Stimulated activated CD4-positive, alpha-beta T cell treated with anti-CD3 and anti-CD28 coated beads, Interleukin-1b, Interleukin-23, amount 100 ng/mL, for 1 hour (primary cell): ENCODE results near the gene INPP4B.
"Not testable (repeated sequence)": the region's sequence is repeated elsewhere in the genome, so short reads cannot be mapped to it uniquely, and the experiment has no call there.

ENCODE experiments used
- DNase-seq, 2 donors: peaks; one replicate each; pipeline ENCODE4 v3.0.0-alpha.2; 2020; ENCODE audit warnings: low read depth in 2 of 2

The INPP4B gene

DNA sequence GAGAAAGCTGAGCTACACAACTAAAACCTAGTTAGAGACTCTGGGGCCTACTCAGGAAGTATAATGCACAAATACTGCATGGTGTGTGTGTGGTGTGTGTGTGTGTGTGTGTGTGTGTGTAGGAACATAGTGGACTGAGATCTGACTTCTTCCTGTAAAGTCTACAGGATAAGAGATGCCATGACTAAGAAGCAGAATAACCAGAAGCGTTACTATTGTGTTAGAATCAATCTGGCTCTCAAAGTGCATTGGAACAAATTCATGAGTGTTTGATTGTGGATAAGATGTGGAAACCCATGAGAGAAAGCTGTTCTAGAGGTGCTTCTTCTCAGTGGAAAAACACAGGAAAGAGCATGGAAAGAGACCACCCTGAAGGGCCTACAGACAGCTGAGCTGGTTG is 302.1 kb downstream of the INPP4B start:
- no peak for DNase-seq

GRCh38 chr4:142540483-142540804 is 305.7 kb downstream of the INPP4B start:
- DNase-seq: no peak

DNA sequence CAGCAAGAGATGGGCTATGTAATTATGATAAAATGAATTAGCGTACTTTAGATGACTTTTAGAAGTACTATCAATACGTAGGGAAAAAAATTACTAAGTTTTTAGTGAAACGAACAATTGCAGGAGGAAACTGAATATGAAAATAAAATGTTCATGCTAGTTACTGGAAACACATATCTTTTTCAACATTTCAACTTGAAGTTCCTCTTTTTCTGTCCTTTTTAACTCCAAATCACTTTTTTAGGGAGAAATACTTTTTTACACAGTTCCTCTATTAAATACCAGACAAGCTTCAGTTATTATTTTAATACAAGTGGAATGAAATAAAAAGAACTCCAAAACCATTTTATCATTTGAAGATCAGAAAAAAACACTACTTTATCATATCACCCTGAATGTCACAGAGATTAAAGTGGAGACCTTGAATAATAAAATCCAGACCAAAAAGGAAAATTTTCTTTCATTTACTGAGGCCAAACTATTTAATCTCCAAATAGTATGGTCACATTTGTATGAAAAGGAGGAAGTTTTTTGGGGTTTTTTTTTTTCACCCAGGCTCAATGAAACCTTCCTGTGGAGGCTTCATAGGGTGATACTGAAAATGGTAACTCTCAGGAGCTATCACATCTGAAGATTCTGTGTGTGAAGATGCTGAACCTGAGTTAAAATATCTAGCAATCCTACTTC is 306.2 kb downstream of the INPP4B start:
- DNase-seq: no peak

DNA sequence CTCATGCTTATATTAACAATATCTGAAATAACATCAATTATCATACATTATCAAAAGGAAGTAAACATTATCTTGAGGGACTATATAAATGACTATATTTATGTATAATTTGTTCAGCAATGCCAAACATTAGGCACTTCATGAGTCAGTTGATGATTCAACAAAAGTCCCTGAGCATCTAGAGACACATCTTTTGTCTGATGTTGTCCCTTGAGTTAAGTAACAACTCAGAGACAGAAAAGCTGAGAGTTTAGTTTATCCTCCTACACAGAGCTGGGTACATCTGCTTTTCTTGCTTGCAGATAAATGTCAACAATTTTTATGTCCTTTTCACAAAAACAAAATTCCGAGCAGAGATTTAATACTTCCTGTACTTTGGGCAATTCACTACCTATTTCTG is 311.1 kb downstream of the INPP4B start:
- DNase-seq: no peak

DNA sequence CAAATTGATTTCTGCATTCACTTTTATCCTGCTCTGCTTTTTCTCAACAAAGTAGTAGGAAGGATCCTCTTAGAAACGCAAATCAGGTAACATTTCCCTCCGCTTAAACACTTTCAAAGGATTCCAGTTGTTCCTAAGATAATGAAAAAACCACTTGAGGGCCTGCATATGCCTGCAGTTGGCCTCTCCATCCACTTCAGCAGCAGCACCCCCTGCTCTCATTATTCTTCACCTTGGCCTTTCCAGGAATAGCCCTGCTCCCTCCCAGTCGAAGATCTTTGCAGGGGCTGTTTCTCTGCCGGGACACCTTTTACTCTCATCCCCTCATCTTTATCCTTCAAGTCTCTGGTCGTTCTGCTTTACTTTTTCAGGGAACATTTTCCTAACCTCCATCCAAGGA is 314.0 kb downstream of the INPP4B start:
- no peak for DNase-seq

DNA sequence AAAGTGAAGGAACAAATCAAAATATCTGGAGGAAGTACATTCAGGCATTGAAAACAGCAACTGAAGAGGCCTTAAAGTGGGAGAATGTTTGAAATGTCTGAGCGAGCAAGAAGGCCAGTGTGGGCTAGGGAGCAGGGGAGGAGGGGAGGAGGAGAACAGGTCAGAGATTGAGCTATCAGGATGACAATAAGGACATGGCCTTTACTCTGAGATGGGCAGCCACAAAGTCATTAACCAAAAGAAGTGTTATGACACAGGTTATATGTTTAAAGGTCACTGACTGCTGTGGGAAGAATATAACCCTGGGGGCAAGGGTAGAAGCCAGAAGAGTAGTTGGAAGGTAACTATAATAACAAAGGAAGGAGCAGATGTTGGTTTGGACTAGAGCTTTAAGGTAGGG is 315.4 kb downstream of the INPP4B start:
- DNase-seq: no peak

DNA sequence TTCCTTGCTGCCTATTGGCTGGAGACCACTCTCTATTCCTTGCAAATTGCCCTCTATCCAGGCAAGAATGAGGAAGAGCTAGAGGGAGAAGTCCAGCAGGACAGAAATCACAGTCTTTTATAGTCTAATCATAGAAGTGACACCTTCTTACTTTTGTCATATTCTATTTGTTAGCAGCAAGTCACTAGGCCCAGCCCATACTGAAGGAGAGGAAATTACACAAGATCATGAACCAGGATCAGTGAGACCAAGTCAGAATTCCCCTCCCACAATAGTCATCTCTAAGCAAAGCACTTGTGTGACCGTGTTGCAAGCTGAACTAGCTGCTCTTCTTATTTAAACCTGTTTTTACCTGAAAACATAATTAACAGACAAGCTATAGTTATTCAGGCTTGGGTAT is 317.7 kb downstream of the INPP4B start:
- DNase-seq: no peak

GRCh38 chr4:142523111-142523510 is 323.0 kb downstream of the INPP4B start:
- DNase-seq: no peak

DNA sequence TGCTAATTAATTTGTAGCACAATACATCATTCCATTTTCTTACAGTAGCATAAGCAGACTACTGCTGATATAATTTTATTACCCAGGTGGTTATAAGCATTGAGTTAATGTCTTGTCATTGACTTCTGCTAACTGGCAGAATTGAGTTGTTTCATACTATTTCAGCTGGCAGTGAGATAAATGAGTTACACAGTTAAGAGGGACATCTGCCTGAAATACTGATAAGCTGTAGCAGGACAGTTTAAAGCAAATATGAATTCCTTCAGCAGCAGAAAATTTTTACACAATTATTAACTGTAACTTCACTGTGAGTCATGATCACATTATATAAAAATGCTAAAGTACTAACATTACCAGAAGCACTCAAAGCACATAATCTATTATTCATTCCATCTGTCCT is 326.8 kb downstream of the INPP4B start:
- no peak for DNase-seq

- no peak for DNase-seq
These were observed 329.2 kb downstream of the INPP4B start for GRCh38 chr4:142516686-142517526.

DNA sequence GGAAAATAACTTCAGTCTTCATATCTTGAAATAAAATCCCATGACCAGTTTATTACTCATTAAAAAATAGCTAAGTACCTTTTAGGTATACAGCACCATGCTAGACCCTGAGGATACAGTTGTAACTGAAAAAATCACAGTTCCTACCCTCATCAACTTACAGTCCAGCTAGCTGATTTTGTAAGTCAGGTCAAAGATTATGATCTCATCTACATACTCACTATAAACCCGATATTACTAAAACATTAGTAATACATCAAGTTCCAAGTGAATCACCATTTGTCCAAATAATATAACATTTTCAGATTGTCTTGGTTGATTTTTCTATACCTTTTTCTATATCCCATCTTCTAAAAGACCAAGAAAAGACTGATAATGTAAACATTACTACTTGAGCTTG is 333.9 kb downstream of the INPP4B start:
- DNase-seq: no peak

DNA sequence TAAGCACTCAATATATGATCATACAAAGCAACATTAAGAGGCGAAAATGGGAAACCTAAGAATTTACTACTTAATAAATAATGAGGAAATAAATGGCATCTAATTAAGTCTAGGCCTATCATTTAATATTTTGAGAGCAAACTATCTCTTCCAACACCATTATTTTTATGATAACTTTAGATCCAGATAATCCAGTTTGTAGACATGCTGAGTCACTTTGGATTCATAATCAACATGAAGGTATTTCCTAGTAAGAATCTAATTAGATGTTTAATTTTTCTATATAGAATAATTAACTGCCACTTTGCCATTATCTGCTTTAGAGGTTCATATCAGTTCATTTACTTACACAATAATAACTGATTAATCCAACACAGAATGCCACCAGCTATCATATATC is 336.2 kb downstream of the INPP4B start:
- no peak for DNase-seq

DNA sequence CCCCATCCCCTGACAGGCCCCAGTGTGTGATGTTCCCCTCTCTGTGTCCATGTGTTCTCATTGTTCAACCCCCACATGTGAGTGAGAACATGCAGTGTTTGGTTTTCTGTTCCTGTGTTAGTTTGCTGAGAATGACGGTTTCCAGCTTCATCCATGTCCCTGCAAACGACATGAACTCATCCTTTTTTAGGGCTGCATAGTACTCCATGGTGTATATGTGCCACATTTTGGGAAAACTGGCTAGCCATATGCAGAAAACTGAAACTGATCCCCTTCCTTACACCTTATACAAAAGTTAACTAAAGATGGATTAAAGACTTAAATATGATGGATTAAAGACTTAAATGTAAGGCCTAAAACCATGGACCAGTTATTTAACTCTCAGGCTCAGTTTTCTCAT is 336.7 kb downstream of the INPP4B start:
- not testable (repeated sequence) for DNase-seq

- no peak for DNase-seq
These were observed 345.1 kb downstream of the INPP4B start for GRCh38 chr4:142500966-142501365.

- no peak for DNase-seq
These were observed 348.5 kb downstream of the INPP4B start for GRCh38 chr4:142497606-142498005.

DNA sequence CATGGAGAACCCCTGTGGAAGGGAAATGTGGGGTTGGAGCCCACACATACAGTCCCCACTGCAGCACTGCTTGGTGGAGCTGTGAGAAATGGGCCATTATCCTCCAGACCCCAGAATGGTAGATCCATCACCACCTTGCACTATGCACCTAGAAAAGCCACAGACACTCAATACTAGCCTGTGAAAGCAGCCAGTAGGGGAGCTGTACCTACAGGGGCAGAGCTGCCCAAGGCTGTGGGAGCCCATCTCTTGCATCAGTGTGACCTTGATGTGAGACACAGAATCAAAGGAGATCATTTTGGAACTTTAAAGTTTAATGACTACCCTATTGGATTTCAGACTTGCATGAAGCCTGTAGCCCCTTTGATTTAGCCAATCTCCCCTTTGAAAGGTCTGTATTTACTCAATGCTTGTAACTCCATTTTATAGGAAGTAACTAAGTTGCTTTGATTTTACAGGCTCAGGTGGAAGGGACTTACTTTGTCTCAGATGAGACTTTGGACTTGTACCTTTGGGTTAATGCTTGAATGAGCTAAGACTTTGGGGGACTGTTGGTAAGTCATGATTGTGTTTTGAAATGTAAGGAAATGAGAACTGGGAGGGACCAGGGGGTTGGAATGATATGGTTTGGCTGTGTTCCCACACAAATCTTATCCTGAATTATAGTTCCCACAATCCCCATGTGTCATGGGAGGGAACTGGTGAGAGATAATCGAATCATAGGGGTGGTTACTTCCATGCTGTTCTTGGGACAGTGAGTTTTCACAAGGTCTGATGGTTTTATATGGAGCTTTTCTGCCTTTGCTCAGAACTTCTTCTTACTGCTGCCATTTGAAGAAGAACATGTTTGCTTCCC is 352.6 kb downstream of the INPP4B start:
- DNase-seq: no peak

- no peak for DNase-seq
These were observed 360.6 kb downstream of the INPP4B start for GRCh38 chr4:142485452-142485851.

- DNase-seq: no peak
These were observed 365.9 kb downstream of the INPP4B start for GRCh38 chr4:142480244-142480643.

DNA sequence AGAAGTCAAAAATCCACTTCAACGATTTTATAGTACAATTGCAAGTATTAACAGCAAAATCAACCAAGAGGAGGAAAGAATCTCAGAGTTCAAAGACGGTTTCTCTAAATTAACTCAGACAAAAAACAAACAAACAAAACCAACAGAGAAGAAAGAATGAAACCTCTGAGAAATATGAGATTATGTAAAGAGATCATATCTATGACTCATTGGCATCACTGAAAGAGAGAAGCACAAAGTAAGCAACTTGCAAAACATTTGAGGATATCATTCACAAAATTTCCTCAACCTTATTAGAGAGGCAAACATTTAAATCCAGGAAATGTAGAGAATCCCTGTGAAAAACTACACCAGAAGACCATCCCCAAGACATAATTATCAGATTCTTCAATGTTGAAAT is 370.4 kb downstream of the INPP4B start:
- DNase-seq: no peak

DNA sequence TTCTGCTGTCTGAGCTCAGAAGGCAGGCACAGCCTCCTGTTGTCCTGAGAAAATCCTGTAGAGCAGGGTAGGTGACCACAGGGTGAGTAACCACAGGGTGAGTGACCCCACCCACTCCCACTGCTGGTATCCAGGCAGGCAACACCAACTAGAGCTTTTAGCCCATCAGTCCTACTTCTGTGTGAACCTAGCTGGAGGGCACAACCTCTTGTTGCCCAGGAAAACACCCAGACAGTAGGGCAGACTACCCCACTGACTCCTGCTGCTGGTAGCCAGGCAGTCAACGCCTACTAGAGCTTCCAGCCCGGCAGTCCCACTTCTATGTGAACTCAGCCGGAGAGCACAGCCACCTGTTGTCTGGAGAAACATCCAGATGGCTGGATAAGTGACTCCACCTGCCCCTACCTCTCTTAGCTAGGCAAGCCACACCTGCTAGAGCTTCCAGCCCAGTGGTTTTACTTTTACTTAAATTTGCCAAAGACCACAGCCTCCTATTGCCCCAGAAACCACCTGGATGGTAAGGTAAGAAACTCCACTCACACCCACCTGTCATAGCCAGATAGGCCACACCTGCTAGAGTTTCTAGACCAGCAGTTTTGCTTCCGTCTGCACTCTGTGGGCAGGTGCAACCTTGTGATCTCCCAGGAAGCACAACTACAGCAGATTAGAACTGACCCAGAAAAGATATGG is 371.6 kb downstream of the INPP4B start:
- no peak for DNase-seq

DNA sequence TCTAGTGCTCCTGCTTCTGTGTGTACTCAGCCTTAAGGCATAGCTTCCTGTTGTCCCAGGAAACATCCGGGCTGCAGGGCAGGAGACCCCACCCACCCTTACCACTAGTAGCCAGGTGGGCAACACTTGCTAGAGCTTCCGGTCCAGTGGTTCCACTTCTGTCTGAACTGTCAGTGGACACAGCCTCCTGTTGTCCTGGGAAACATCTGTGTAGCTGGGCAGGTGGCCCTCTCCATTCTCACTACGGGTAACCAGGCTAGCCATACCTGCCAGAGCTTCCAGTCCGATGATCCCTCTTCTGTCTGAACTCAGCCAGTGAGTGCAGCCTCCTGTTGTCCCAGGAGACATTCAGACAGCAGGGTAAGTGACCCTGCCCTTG is 372.2 kb downstream of the INPP4B start:
- no peak for DNase-seq
